ENCODE data around the gene CIC. TPM values are rescaled to one million over a fixed set of nuclear protein-coding genes. Genes with fewer than 3 reads are reported as not detected.

Gene CIC
- total RNA-seq, 4 donors from 2014 or later: 57.8 to 90.0 (median 59.0) TPM

GRCh38 chr19:42301646-42302203 lies 32.7 kb downstream of the CIC start, which contains the start of gene PRR19:
Gene PRR19, plus strand, starts transcription at chr19:42302132. Its CDS starts 7,453 bp downstream, at chr19:42309585.
- DNase-seq (ENCODE audit: low spot score in 2 of 2): no peak
- intact Hi-C loops (cut with DNase I; ENCODE audit: low total_unique reads): no loop called here
- WGBS, 2 donors: 4 to 12% methylated on average over 9 to 21 of the region's 21 CpGs
- TF ChIP-seq POLR2A (IDR thresholded peaks at IDR 0.05) (no peak), CTCF (IDR thresholded peaks at IDR 0.05) (no peak)
- peak within 1 kb of the TSS; percentile 36 for H3K4me3 ChIP-seq (ENCODE audit: low read depth, poor library complexity, severe bottlenecking)

- no peak for DNase-seq (ENCODE audit: low spot score in 2 of 2)
- TF ChIP-seq POLR2A (IDR thresholded peaks at IDR 0.05): no peak
- TF ChIP-seq CTCF (IDR thresholded peaks at IDR 0.05): no peak
- no peak overlapping the region for H3K4me3 ChIP-seq (ENCODE audit: low read depth, poor library complexity, severe bottlenecking)
- intact Hi-C loops (cut with DNase I; ENCODE audit: low total_unique reads): no loop called here
- 66 to 72% methylated on average over 11 of the region's 11 CpGs for WGBS, 2 donors
These were observed 34.0 kb downstream of the CIC start for GRCh38 chr19:42303101-42303464.

- WGBS, 2 donors: 85 to 86% methylated on average over 8 of the region's 8 CpGs
- no peak for TF ChIP-seq CTCF (IDR thresholded peaks at IDR 0.05)
- no peak for TF ChIP-seq POLR2A (IDR thresholded peaks at IDR 0.05)
- no peak overlapping the region for H3K4me3 ChIP-seq (ENCODE audit: low read depth, poor library complexity, severe bottlenecking)
- intact Hi-C loops (cut with DNase I; ENCODE audit: low total_unique reads): no loop called here
- DNase-seq (ENCODE audit: low spot score in 2 of 2): no peak
These were observed 34.8 kb downstream of the CIC start for GRCh38 chr19:42303876-42304275.

- no peak overlapping the region for H3K4me3 ChIP-seq (ENCODE audit: low read depth, poor library complexity, severe bottlenecking)
- no peak for DNase-seq (ENCODE audit: low spot score in 2 of 2)
- 83 to 95% methylated on average over 22 of the region's 22 CpGs for WGBS, 2 donors
- intact Hi-C loops (cut with DNase I; ENCODE audit: low total_unique reads): no loop called here
- TF ChIP-seq POLR2A (IDR thresholded peaks at IDR 0.05): no peak
- no peak for TF ChIP-seq CTCF (IDR thresholded peaks at IDR 0.05)
These were observed 37.6 kb downstream of the CIC start for GRCh38 chr19:42306646-42307045.

GRCh38 chr19:42309686-42310085 lies 40.6 kb downstream of the CIC start:
- no peak for DNase-seq (ENCODE audit: low spot score in 2 of 2)
- no peak overlapping the region for H3K4me3 ChIP-seq (ENCODE audit: low read depth, poor library complexity, severe bottlenecking)
- intact Hi-C loops (cut with DNase I; ENCODE audit: low total_unique reads): loop anchor here (10.0 kb wide), 1 partner anchor 185 kb away; no protein-coding TSS in a partner anchor
- TF ChIP-seq POLR2A (IDR thresholded peaks at IDR 0.05) (no peak), CTCF (IDR thresholded peaks at IDR 0.05) (no peak)
- 89 to 99% methylated on average over 10 to 12 of the region's 14 CpGs for WGBS, 2 donors

GRCh38 chr19:42311657-42312056 lies 42.6 kb downstream of the CIC start:
- WGBS, 2 donors: 68 to 72% methylated on average over 2 of the region's 2 CpGs
- DNase-seq (ENCODE audit: low spot score in 2 of 2): no peak
- no peak overlapping the region for H3K4me3 ChIP-seq (ENCODE audit: low read depth, poor library complexity, severe bottlenecking)
- intact Hi-C loops (cut with DNase I; ENCODE audit: low total_unique reads): loop anchor here (10.0 kb wide), 1 partner anchor 187 kb away; no protein-coding TSS in a partner anchor
- no peak for TF ChIP-seq CTCF (IDR thresholded peaks at IDR 0.05)
- no peak for TF ChIP-seq POLR2A (IDR thresholded peaks at IDR 0.05)

Data from lower leg skin (tissue), 4 donors.